Progenitor cell of endocrine pancreas (in vitro differentiated cells): ENCODE data around the gene FUT7. TPM values are rescaled to one million over a fixed set of nuclear protein-coding genes. Genes with fewer than 3 reads are reported as not detected.

ENCODE experiments used
- DNase-seq: peaks from one replicate; pipeline ENCODE4 v3.0.0; 2021; ENCODE audit warnings: low spot score; ENCODE audit not compliant: unreplicated experiment
- H3K27ac Mint-ChIP-seq: 2 replicates; pipeline ENCODE4 v1.8.0; 2021; ENCODE audit warnings: mild to moderate bottlenecking, moderate library complexity, mixed read lengths
- H3K27me3 Mint-ChIP-seq: 2 replicates; pipeline ENCODE4 v1.8.0; 2021; ENCODE audit warnings: mixed read lengths
- H3K36me3 Mint-ChIP-seq: 2 replicates; pipeline ENCODE4 v1.8.0; 2022; ENCODE audit warnings: mixed read lengths; ENCODE audit not compliant: insufficient read depth
- H3K4me1 Mint-ChIP-seq: 2 replicates; pipeline ENCODE4 v1.8.0; 2021; ENCODE audit warnings: low read depth, mixed read lengths
- H3K4me3 Mint-ChIP-seq: 2 replicates; pipeline ENCODE4 v1.8.0; 2021; ENCODE audit warnings: low read depth, mild to moderate bottlenecking, moderate library complexity, mixed read lengths
- H3K9me3 Mint-ChIP-seq: 2 replicates; pipeline ENCODE4 v1.8.0; 2021; ENCODE audit warnings: low read depth, mixed read lengths
- total RNA-seq: library from RNA; stranded (reverse); gene quantifications from 2 replicates; pipeline ENCODE4 v1.2.1, GENCODE V29; 2021
- TF ChIP-seq, protein P1 (sequence below): fragments of 200-600 bp; sonication (generic); IDR thresholded peaks from one replicate; pipeline ENCODE4 v1.5.0; 2021; ENCODE audit warnings: antibody characterized with exemption, mild to moderate bottlenecking; ENCODE audit not compliant: unreplicated experiment

Gene FUT7
- total RNA-seq, 1 donor from 2014 or later: not detected

- Mint-ChIP-seq H3K4me3 (no peak overlapping the region), H3K27me3 (no peaks in the 10 kb centered on the region), H3K4me1 (no peaks in the 10 kb centered on the region), H3K36me3 (no peaks in the 10 kb centered on the region), H3K27ac (no peak overlapping the region), H3K9me3 (peaks cover 4% of the 10 kb centered on the region)
- TF ChIP-seq, protein P1, sequence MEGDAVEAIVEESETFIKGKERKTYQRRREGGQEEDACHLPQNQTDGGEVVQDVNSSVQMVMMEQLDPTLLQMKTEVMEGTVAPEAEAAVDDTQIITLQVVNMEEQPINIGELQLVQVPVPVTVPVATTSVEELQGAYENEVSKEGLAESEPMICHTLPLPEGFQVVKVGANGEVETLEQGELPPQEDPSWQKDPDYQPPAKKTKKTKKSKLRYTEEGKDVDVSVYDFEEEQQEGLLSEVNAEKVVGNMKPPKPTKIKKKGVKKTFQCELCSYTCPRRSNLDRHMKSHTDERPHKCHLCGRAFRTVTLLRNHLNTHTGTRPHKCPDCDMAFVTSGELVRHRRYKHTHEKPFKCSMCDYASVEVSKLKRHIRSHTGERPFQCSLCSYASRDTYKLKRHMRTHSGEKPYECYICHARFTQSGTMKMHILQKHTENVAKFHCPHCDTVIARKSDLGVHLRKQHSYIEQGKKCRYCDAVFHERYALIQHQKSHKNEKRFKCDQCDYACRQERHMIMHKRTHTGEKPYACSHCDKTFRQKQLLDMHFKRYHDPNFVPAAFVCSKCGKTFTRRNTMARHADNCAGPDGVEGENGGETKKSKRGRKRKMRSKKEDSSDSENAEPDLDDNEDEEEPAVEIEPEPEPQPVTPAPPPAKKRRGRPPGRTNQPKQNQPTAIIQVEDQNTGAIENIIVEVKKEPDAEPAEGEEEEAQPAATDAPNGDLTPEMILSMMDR: no peak
- no peak for DNase-seq
Observed at GRCh38 chr9:137002646-137003041, 29.2 kb downstream of the FUT7 start.

GRCh38 chr9:137001857-137002645 is 29.8 kb downstream of the FUT7 start:
- peaks cover 4% of the 10 kb centered on the region for H3K9me3 Mint-ChIP-seq
- no peak overlapping the region for H3K4me3 Mint-ChIP-seq
- H3K36me3 Mint-ChIP-seq: no peaks in the 10 kb centered on the region
- TF ChIP-seq, protein P1: no peak
- DNase-seq: no peak
- H3K27ac Mint-ChIP-seq: no peak overlapping the region
- no peaks in the 10 kb centered on the region for H3K4me1 Mint-ChIP-seq
- H3K27me3 Mint-ChIP-seq: no peaks in the 10 kb centered on the region

DNA sequence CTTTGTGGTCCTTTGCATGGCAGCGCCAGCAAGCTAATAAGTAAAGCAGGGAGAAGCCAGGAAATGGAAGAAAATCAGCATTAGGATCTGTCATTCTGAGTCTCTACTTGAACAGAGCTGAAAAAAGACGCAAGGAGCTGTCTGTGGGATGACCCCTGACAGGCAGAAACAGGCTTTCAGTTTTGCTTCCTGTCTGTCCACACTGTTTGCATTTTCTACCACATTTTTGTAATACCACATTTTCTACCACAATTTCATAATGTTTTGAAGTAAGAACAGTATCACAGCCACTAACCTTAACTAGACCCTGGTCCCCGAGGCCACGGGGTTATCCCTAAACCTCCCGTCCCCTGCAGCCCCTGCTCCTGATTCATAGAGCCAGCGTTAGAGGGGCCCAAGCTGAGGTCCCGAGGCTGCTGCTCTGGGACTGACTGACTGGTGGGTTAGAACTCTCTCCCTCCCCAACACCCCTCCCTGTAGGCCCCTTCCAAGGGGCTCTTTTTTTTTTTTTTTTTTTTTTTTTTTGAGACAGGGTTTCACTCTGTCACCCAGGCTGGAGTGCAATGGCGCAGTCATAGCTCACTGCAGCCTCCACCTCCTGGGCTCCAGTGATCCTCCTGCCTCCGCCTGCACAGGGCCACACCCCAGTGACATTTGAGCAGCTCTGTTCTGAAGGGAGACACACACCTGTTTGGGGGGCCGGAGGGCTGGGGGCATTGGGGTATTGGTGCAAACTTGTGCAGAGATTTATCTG is 31.5 kb downstream of the FUT7 start:
- TF ChIP-seq, protein P1: no peak
- no peaks in the 10 kb centered on the region for H3K36me3 Mint-ChIP-seq
- no peaks in the 10 kb centered on the region for H3K27me3 Mint-ChIP-seq
- peaks cover 1% of the 10 kb centered on the region for H3K4me1 Mint-ChIP-seq
- H3K9me3 Mint-ChIP-seq: peaks cover 4% of the 10 kb centered on the region
- no peak overlapping the region for H3K27ac Mint-ChIP-seq
- no peak for DNase-seq
- no peak overlapping the region for H3K4me3 Mint-ChIP-seq

- TF ChIP-seq, protein P1: no peak
- H3K4me1 Mint-ChIP-seq: peaks cover 1% of the 10 kb centered on the region
- H3K4me3 Mint-ChIP-seq: no peak overlapping the region
- no peaks in the 10 kb centered on the region for H3K9me3 Mint-ChIP-seq
- no peak for DNase-seq
- H3K36me3 Mint-ChIP-seq: no peaks in the 10 kb centered on the region
- H3K27me3 Mint-ChIP-seq: no peaks in the 10 kb centered on the region
- H3K27ac Mint-ChIP-seq: no peak overlapping the region
Observed at GRCh38 chr9:136997830-136998234, 34.1 kb downstream of the FUT7 start.

DNA sequence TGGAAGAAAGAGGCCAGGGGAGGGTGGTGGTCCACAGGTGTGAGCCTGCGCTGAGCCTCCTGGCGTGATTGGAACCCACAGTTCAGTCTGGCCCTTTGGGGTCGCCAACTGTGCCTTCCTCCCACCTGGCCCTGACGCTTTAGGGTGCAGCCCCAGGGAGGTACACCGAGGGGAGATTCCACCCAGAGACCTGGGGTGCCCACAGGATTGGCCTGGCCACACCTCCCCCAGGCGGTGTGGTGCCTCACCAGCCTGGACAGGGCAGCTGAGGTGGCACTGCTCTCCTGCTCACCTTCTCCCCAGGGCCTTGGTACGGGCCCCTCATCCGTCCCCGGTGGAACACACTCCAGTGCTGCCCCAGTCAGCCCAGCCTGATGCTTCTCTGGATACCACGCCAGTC is 34.5 kb downstream of the FUT7 start:
- no peak for DNase-seq
- Mint-ChIP-seq H3K27me3 (no peaks in the 10 kb centered on the region), H3K27ac (no peak overlapping the region), H3K4me1 (peaks cover 1% of the 10 kb centered on the region), H3K36me3 (no peaks in the 10 kb centered on the region), H3K9me3 (no peaks in the 10 kb centered on the region), H3K4me3 (no peak overlapping the region)
- TF ChIP-seq, protein P1: no peak
